Activated effector memory CD4-positive, alpha-beta T cell treated with Interleukin-2 at 50 U/mL for 16 hours (primary cell): ENCODE results near the gene GOLGA6L2.
"Not testable (repeated sequence)": the region's sequence is repeated elsewhere in the genome, so short reads cannot be mapped to it uniquely, and the experiment has no call there.

Experiments used
- DNase-seq: peaks from one replicate; pipeline ENCODE4 v3.0.0-alpha.2; 2020

Gene GOLGA6L2

DNA sequence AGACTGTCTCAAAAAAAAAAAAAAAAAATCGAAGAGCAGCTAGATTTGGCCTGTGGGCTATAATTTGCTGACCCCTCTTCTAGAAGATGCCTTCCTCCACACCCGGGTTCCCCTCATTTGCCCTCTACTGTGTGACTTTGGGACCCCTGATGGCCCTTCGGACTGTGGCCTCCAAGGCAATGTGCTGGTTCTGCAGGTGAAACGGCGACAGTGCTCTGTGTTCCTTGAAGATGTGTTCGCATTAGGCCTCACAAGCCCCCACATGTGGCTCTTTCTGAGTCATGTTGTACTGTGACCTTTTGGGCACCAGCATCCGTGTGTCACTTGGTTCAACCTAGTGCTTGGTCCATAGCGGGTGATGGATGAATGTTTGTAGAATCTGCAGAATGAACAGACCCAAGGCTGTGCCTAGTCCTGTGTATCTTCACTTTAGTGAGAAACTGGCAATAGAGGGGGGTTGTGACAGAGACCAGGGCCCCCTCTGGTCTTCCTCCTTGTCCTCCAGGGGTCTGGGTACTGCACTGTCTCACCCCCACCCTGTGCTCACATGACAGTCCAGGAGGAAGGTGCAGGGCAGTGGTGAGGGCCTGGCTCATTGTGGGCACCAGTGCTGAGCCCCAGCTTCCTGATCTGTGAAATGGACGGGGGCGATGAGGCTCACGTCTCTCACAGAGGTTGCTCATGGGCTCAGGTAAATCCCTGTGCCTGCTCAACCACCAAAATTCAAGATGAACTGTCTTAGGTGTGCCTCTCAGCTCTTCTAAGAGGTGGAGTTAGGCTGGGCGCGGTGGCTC lies 22.7 kb downstream of the GOLGA6L2 start:
- no peak for DNase-seq

DNA sequence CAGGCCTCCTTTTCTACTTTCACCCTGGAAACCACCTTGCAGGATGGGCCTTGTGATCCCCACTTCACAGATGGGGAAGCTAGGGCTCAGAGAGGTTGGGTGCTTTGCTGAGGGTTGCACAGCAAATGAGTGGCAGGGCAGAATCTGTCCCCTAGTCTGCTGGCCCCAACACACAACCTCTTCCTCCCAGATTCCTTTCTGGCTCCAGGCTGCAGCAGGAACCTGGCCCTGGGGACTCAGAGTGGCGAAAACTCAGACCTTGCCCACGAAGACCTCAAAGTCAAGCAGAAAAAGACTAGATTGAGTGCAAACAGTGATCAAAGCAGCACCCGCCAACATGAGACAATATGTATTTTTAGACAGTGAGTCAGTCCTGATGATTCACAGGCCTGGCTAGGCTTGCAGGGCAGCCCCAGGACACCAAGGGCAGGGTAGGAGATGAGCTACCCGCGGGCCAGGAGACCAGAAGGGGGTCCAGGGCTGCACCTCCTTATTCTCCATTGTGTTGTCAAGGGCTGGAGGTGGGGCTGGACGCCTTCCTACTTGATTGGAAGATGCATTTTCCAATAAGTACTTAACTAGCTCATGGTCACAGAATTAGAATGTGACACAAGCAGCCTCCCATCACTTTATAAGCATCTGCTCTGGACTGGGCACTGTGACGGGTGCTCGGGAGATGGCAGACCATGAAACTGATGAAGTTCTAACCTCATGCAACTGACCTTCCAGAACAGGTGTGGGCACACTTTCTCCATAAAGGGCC lies 23.9 kb downstream of the GOLGA6L2 start:
- DNase-seq: no peak

DNA sequence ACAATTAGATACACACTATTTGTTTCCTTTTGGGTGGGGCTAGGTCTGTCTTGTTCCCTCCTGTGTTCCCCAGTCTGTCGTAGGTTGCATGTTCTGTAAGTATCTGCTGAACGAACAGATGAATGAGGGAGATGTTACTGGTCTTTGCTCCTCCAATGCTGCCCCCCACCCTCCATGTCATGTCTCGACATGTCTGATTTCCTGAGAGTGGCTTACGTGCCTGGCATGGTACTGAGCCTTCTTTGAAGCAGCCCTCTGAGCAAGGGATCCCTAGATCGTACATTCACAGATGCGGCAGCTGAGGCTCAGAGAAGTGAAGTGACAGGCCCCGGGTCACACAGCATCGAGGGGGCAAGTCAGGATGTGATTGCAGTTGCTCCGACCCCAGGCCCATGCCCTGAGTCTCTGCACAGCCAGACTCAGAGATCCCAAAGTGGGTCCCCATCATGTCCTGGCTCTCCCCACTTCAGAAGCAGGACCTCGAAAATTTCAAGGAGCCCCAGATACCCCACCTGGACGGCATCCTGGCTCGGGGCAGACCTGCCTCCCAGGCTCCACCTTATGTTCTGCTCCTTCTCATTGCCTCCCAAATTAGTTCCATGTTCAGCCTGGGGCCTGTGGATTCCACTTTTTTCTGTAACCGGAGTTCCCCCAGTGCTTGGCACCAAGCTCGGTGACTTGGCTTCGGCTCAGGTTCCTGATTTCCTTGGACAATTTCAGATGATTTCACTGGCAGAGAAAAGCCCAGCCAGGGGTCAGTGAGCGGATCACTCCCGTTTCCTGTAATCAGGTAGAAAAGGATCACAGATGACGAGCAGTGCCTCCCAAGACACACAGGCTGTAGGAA lies 24.7 kb downstream of the GOLGA6L2 start:
- no peak for DNase-seq

DNA sequence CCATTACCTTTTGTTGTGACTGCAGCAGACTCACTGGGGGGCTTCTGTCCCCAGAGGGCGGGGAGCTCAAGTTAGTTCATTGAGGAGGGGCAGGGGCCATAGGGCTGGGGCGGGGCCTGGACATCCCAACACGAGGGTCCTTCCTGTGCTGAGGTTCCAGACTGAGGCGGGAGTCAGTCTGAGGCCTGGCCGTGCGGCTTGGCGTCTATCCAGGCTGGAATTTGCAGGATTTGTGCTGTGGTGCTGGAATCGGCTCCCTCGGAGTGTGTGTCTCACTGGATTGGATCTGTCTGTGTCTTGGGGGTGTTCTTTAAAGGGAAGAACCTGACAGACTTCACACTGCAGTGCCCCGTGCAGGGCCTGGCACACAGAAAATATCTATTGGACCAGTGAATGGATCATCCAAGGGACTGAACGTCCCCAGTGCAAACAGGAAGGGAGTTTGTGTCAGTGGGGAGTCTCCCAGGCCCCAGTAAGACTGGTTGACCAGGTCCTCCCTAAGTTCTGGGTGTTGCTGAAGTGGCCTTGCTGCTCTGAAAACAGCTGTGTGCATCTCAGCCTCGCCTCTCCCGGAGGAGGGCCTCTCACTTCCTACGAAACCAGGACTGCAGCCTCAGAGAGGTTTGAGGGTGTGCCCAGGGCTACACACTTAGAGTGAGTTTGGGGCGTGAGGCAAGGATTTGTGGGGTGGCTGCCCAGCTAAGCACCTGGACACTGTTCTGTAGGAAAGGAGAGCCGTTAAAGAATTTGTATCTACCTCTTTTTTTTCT lies 26.1 kb downstream of the GOLGA6L2 start:
- DNase-seq: no peak

DNA sequence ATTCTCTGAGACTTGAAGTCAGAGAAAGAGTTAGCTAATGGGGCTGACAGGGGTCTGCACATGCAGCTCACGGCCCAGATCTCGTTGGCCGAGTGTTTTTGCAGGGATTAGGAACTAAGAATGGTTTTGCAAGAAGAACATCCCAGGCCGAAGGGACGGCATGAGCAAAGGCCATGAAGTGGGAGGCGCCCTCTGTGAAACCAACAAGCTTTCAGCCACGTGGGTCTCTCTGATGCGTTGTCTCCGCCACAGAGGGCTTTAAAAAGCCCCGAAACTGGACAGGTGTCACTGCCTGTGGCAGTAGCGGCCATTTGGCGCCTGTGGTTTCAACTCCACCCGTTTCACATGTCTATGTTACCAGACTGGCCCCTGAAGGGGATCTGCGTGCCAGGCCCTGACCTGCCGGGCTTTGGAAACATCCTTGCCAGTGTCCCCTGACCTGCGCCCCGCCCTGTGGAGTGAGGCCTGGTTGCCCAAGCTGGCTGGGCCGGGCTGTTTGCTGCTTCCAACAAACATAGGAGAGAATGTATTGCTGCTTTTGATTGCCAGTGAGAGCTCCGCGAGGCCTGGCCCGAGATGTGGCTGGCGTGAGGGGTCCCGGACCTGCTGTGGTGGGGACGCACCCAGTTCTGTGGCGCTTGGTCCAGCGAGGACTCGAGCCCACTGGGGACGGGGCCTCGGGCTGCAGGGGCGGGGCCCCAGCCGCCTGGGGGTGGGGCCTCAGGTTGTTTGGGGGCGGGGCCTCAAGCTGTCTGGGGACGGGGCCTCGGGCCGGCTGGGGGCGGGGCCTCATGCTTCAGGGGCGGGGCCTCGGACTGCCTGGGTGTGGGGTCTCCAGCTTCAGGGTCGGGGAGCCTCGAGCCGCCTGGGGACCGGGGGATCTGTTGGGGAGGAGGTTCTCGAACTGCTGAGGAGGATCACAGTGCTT lies 30.4 kb downstream of the GOLGA6L2 start:
- no peak for DNase-seq

DNA sequence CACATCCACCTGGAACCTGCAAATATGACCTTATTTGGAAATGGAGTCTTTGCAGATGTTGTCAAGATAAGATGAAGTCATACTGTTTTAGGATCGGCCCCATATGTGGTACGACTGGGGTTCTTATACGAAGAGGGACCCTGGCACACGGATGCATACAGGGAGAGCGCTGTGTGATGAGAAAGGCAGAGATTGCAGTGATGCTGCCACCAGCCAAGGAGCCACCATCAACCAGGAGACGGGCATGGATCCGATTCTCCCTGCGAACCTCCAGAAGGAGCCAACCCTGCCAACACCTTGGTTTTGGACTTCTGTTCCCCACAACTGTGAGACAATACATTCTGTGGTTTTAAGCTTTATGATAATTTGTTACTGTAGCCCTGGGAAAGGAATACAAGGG lies 31.2 kb downstream of the GOLGA6L2 start:
- DNase-seq: not testable (repeated sequence)

DNA sequence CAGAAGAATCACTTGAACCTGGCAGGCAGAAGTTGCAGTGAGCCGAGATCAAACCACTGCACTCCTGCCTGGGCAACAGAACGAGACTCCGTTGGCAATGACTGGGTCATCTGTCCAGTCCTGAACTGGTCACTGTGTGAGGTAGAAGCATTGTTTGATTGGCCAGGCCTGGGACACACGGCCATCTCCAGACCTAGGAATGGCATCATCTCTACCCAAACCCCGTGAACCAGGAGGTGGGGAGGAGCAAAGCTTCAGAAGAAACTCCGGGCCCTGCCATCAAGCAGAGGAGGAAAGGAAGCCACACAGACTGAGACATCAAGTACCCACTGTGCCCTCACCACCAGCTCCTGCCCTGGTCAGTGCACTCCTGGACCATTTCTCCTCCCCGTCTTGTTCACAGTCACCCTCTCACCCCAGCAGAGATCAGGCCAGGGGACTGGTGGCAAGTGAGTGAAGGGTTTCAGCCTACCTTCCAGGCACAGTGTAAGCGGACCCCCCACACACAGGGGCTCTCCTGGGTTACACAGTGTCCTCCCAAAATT lies 31.6 kb downstream of the GOLGA6L2 start:
- DNase-seq: no peak

DNA sequence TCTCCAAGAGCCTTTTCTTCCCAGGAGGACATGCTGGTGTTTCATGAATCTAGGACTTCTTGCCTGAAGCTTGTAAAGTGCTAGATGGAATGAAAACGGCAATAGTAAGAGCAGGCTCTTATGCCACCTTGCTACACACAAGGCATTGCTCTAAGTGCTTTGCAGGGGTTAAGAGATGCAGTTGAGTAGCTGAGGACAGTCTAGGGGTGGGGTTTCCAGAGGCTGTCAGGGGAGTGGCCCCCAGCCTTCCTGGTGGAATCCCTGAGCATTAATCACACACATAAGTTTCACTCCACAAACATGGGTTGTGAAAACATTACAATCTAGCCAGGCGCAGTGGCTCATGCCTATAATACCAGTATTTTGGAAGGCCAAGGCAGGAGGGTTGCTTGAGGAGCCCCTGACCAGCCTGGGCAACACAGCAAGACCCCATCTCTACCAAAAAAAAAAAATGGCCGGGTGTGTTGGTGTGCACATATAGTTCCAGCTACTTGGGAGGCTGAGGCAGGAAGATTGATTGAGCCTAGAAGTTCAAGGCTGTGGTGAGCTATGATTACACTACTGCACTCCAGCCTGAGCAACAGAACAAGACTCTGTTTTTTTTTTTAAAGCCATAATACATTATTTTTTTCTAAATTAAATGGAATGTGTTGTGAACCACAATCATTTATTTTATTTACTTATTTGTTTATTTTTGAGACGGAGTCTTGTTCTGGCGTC lies 34.0 kb downstream of the GOLGA6L2 start:
- not testable (repeated sequence) for DNase-seq

DNA sequence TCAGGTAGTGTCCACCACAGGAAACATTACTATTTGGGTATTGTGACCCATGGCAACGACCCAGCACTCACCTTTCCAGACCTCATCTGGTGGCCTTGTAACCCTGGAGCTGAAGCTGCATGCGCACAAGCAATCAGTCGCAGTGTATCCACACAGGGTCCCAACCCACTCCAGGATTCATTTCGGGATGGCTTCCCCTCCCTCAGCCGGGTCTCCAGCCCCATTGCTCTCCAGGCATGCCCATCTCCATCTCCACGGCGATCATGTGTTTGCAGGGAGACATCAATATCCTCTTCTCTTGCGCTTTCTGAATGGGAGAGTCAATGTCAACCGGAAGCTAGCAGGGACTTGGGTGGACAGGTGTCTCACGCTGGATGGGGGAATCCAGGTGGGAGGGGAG lies 35.2 kb downstream of the GOLGA6L2 start:
- DNase-seq: no peak

DNA sequence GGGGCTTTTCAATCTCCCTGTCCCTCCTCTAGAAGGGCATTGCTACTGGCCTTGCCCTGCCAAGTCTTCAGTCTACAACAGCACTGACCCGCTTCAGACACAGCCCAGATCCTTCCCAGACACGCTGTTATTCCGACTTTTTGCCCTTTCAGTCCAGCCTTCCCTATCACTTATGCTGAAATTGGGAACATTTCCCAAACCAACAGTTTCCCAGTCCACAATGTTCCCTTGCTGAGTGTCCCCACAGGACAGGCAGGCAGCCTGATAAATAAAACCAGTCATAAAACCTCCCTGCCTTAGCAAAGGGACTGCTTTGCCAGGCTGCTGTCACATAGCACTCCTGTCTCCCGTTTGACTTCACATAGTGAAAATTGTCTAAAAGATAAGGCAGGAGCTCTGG lies 43.5 kb downstream of the GOLGA6L2 start:
- DNase-seq: no peak

DNA sequence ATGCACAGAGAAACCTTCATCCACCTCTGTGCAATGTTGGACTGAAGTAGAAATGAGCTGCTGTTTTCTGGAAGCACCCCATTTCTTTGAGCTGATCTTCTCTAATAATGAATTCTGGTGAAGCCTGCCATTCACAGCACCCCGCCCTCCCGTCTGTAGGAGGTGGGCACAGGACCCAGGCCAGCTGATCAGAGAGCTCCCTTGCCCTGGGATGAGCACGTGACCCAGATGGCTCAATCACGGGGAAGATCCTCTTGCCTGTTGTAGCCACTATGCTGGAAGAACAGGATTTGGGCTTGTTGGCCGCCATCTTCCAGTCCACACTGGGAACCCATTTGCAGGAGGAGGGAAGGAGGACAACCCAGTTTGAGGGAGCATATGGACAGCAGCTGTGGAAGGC lies 44.5 kb downstream of the GOLGA6L2 start:
- DNase-seq: no peak

DNA sequence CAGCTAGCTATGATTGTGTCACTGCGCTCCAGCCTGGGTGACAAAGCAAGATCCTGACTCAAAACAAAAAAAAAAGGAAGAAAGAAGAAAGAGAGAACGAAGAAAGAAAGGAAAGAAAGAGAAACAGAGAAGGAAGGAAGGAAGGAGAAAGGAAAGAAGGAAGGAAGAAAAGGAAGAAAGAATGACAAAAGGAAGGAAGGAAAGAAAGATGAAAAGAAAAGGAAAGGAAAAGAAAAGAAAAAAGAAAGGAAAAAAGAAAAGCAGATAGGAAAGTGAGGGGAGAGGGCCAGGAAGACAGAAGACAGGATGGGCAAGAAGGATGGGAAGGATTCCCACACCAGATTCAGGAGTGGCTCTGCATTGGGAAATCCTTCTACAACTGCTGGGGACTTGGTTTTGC lies 44.9 kb downstream of the GOLGA6L2 start:
- DNase-seq: no peak

DNA sequence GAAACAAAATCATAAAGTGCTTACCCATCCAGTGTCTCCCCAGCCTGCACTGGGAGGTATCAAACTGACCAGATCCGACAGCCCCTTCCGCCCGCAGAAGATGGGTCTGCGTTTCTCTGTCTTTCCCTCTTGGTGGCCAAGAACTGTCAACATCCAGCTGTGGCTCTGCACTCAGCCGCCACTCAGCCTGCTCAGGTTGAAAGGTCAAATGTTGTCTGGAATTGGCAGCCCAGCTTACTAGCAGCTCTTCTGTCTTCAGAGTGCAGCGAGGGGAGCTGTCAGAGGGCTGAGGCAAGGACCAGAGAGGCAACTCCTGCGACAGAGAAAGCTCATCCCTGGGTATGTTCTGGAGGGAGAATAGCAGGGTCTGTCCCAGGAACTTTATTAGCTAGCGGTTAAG lies 45.4 kb downstream of the GOLGA6L2 start:
- no peak for DNase-seq

DNA sequence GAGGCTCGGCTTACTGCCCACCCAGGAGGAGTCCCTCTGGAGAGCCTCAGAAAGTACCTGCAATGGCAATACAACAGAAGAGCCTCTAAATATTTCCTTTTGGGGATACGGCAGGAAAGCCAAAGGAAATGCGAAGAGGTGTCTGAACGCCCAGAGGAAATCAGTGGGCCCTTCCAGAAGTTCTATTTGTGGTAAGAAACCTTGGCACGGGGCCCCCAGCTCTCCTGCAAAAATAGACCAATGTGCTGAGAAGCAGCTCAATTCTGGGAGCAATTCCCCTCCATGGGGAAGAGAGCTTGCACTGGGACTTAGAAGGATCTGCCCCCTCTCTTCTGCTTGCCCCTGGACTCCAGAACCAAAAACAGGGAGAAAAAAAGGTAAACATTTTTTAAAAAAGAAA lies 47.8 kb downstream of the GOLGA6L2 start:
- not testable (repeated sequence) for DNase-seq

DNA sequence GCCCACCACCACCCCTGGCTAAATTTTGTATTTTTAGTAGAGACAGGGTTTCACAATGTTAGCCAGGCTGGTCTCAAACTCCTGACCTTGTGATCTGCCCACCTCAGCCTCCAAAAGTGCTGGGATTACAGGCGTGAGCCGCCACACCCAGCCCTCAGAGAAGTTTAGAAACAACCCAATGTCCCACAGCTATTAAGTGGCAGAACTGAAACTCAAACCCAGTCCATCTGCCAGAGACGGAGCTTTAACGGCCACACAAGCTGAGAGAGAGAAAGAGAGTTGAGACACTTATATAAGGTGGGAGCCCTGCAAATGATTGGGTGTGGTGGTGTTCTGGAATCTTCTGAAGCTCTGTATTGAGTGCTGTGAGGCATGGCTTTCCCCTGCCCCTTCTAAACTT lies 48.7 kb downstream of the GOLGA6L2 start:
- DNase-seq: not testable (repeated sequence)

DNA sequence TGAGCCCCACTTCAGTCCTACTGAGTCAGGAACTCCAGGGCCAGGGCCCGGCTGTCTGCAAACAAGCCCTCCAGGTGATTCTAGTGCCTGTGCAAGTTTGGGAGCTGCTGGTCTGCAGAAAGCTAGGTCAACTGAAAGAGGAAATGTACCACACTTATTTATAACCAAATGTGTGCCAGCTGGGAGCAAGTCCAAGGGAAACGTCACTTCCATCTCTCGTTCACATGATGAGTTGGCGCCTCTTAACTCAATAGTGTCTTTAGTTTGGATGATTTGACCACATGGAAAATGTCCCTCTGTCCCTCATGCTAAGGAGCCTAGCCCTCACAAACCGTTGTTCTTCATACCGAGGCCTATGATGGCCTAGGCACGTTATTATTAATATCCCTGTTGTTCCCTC lies 49.3 kb downstream of the GOLGA6L2 start:
- no peak for DNase-seq

DNA sequence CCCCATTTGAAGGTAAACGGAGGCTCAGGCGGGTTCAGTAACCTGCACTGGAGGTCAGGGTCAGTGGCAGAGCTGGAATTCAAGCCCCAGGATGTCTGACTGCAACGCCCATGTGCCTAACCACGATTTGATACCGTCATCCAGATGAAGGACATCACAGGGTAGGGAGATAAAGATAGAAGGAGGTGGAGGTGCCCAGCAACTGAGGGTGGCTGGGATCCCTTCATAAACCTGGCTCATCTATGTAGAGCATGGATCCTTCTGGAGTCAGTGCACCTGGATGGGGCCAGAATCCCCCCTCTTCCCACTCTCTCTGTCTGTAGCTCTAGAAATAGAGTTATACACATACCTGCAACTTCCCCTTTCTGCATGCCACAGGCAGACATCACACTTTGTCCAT lies 51.2 kb downstream of the GOLGA6L2 start:
- no peak for DNase-seq

DNA sequence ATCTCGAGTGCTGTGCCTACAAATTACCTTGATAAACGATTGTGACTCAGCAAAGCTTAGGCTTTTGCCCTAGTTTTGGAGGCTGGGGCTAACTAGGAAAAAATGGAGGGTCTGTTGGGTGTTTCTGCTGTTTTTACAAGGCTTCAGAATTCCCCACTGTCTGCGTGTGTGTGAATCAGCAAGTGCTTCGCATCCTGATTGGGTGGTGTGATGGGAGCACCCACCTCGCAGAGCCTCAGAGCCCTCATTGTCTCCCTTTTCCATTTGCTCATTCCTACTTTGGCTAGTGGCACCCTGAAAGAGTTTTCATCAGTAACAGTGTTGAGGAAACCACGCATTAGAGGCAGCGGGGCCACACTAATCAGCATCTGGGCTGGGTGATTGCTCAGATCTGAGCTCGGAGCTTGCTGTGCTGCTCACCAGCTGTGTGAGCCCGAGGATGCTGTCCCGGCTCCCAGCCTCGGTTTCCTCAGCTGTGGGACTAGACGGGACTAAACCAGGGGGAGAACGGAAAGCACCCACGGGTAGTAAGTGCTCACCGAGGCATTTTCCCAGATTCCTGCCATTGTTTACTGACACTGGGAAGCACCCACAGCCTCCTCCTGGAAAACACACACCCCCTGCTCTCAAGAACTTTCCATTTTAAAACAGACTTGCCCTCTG lies 51.9 kb downstream of the GOLGA6L2 start:
- DNase-seq: no peak
